Small intestine (tissue), 7 donors: ENCODE results near the gene UBN1. TPM values are rescaled to one million over a fixed set of nuclear protein-coding genes. Genes with fewer than 3 reads are reported as not detected.
"Not testable (repeated sequence)": the region's sequence is repeated elsewhere in the genome, so short reads cannot be mapped to it uniquely, and the experiment has no call there.

ENCODE experiments used
- DNase-seq, 2 donors: peaks; one replicate each; pipeline versions ENCODE4 v3.0.0 to v3.0.0-alpha.2; 2013
- FAIRE-seq: peaks from 2 replicates; lab custom pipeline; 2012; peaks lifted over from hg19 to GRCh38; lab: Jason Lieb, UNC
- H3K27ac ChIP-seq, 3 donors: one replicate each; pipeline ENCODE4 v1.5.1; 2013; ENCODE audit warnings: low read length in 2 of 3, mild to moderate bottlenecking in 2 of 3, control low read depth in 1 of 3, inconsistent platforms in 1 of 3, low read depth in 1 of 3, moderate library complexity in 1 of 3
- H3K27me3 ChIP-seq, 3 donors: one replicate each; pipeline ENCODE4 v1.6.1; 2013; ENCODE audit warnings: low read length in 3 of 3, inconsistent platforms in 1 of 3; ENCODE audit not compliant: control insufficient read depth in 3 of 3, insufficient read depth in 3 of 3
- H3K36me3 ChIP-seq, 3 donors: one replicate each; pipeline ENCODE4 v1.6.1; 2013; ENCODE audit warnings: low read length in 3 of 3, inconsistent platforms in 1 of 3, low read depth in 1 of 3, mild to moderate bottlenecking in 1 of 3, moderate library complexity in 1 of 3; ENCODE audit not compliant: control insufficient read depth in 3 of 3, insufficient read depth in 2 of 3
- H3K4me1 ChIP-seq, 3 donors: one replicate each; pipeline ENCODE4 v1.6.1; 2013; ENCODE audit warnings: low read length in 2 of 3, inconsistent platforms in 1 of 3, low read depth in 1 of 3, mild to moderate bottlenecking in 1 of 3, moderate library complexity in 1 of 3; ENCODE audit not compliant: control insufficient read depth in 3 of 3, insufficient read depth in 2 of 3
- H3K4me3 ChIP-seq, 3 donors: one replicate each; pipeline ENCODE4 v1.5.1; 2013; ENCODE audit warnings: low read length in 3 of 3, control low read depth in 1 of 3, inconsistent platforms in 1 of 3, low read depth in 1 of 3, mild to moderate bottlenecking in 1 of 3, moderate library complexity in 1 of 3
- H3K9me3 ChIP-seq, 2 donors: one replicate each; pipeline ENCODE4 v1.6.1; 2013; ENCODE audit warnings: low read depth in 1 of 2, low read length in 1 of 2; ENCODE audit not compliant: control insufficient read depth in 2 of 2, insufficient read depth in 1 of 2
- WGBS, 3 donors: extraction: QIAGEN DNeasy Blood & Tissue Kit; methylation state at CpG; one replicate each; pipeline ENCODE4 v1.1.7; 2013; 5-methylcytosine and 5-hydroxymethylcytosine counted together
- polyA plus RNA-seq, 4 donors: library from polyadenylated mRNA; stranded (reverse) in 3 of 4; unstranded in 1 of 4; fragments of 200-250 nt in 3 of 4; fragments of 120-200 nt in 1 of 4; gene quantifications; one replicate each; pipeline versions ENCODE4 v1.2.1 to v1.2.3, GENCODE V29; 2013
- donor health status: healthy with polysubstance abuse.
- donor health status: control.
- donor health status: control.
- donor health status: Bipolar disorder and iron deficiency.
- donor health status: healthy.

The UBN1 gene
- polyA plus RNA-seq, 4 donors: 12.3 to 39.8 (median 16.8) TPM

GRCh38 chr16:4895366-4895765 is 48.1 kb downstream of the UBN1 start:
- Histone ChIP-seq H3K36me3 (peaks cover 0 to 92% (median 0%) of the 10 kb centered on the region in 3 donors), H3K4me3 (no peak overlapping the region), H3K27me3 (no peaks in the 10 kb centered on the region), H3K4me1 (no peaks in the 10 kb centered on the region), H3K27ac (no peak overlapping the region), H3K9me3 (peaks cover 0 to 8% of the 10 kb centered on the region in 2 donors)
- FAIRE-seq (no peak), DNase-seq (no peak)
- WGBS, 3 donors: 85 to 92% (median 91%) methylated on average over 13 of the region's 13 CpGs

- peaks cover 0 to 92% (median 0%) of the 10 kb centered on the region in 3 donors for H3K36me3 ChIP-seq
- not testable (repeated sequence) for H3K4me3 ChIP-seq, H3K4me1 ChIP-seq, FAIRE-seq, H3K27ac ChIP-seq, H3K27me3 ChIP-seq, DNase-seq, H3K9me3 ChIP-seq
- 92 to 97% (median 95%) methylated on average over 9 of the region's 9 CpGs for WGBS, 3 donors
Observed at GRCh38 chr16:4896761-4897160, 49.5 kb downstream of the UBN1 start.

GRCh38 chr16:4897328-4897727 is 50.0 kb downstream of the UBN1 start:
- WGBS, 3 donors: 88 to 91% (median 90%) methylated on average over 7 of the region's 7 CpGs
- peaks cover 0 to 92% (median 0%) of the 10 kb centered on the region in 3 donors for H3K36me3 ChIP-seq
- H3K27ac ChIP-seq: no peak overlapping the region
- DNase-seq (no peak), FAIRE-seq (no peak)
- peaks cover 0 to 8% of the 10 kb centered on the region in 2 donors for H3K9me3 ChIP-seq
- no peaks in the 10 kb centered on the region for H3K27me3 ChIP-seq
- no peaks in the 10 kb centered on the region for H3K4me1 ChIP-seq
- no peak overlapping the region for H3K4me3 ChIP-seq

GRCh38 chr16:4898811-4899473 is 51.7 kb downstream of the UBN1 start:
- no peak for DNase-seq
- Histone ChIP-seq H3K27me3 (no peaks in the 10 kb centered on the region), H3K9me3 (peaks cover 0 to 8% of the 10 kb centered on the region in 2 donors), H3K36me3 (peaks cover 0 to 92% (median 2%) of the 10 kb centered on the region in 3 donors), H3K4me3 (no peak overlapping the region), H3K4me1 (no peaks in the 10 kb centered on the region), H3K27ac (no peak overlapping the region)
- FAIRE-seq: no peak
- WGBS, 3 donors: 92 to 96% (median 94%) methylated on average over 28 of the region's 28 CpGs

- Histone ChIP-seq H3K4me3 (no peak overlapping the region), H3K4me1 (no peaks in the 10 kb centered on the region), H3K36me3 (peaks cover 0 to 92% (median 2%) of the 10 kb centered on the region in 3 donors), H3K9me3 (peaks cover 0 to 8% of the 10 kb centered on the region in 2 donors), H3K27me3 (no peaks in the 10 kb centered on the region), H3K27ac (no peak overlapping the region)
- WGBS, 3 donors: 82 to 91% (median 85%) methylated on average over 6 of the region's 6 CpGs
- FAIRE-seq (no peak), DNase-seq (no peak)
Observed at GRCh38 chr16:4899474-4899846, 52.2 kb downstream of the UBN1 start.

GRCh38 chr16:4900036-4900435 is 52.8 kb downstream of the UBN1 start:
- Histone ChIP-seq H3K4me3 (no peak overlapping the region), H3K4me1 (no peaks in the 10 kb centered on the region), H3K36me3 (peaks cover 0 to 92% (median 2%) of the 10 kb centered on the region in 3 donors), H3K27me3 (no peaks in the 10 kb centered on the region), H3K9me3 (peaks cover 0 to 8% of the 10 kb centered on the region in 2 donors), H3K27ac (no peak overlapping the region)
- DNase-seq (no peak), FAIRE-seq (no peak)
- WGBS, 3 donors: 55 to 72% (median 66%) methylated on average over 7 to 8 of the region's 8 CpGs

GRCh38 chr16:4900750-4901149 is 53.5 kb downstream of the UBN1 start:
- DNase-seq: no peak
- H3K27me3 ChIP-seq: no peaks in the 10 kb centered on the region
- no peak for FAIRE-seq
- H3K36me3 ChIP-seq: peaks cover 0 to 90% (median 2%) of the 10 kb centered on the region in 3 donors
- no peak overlapping the region for H3K4me3 ChIP-seq
- no peak overlapping the region for H3K27ac ChIP-seq
- H3K4me1 ChIP-seq: no peaks in the 10 kb centered on the region
- WGBS, 3 donors: 86 to 91% (median 88%) methylated on average over 11 of the region's 11 CpGs
- peaks cover 0 to 8% of the 10 kb centered on the region in 2 donors for H3K9me3 ChIP-seq

- WGBS, 3 donors: 88 to 94% (median 89%) methylated on average over 11 to 13 of the region's 13 CpGs
- Histone ChIP-seq H3K27ac (no peak overlapping the region), H3K4me3 (no peak overlapping the region), H3K9me3 (peaks cover 0 to 8% of the 10 kb centered on the region in 2 donors), H3K36me3 (peaks cover 0 to 86% (median 2%) of the 10 kb centered on the region in 3 donors), H3K4me1 (no peaks in the 10 kb centered on the region), H3K27me3 (no peaks in the 10 kb centered on the region)
- no peak for FAIRE-seq
- DNase-seq: no peak
Observed at GRCh38 chr16:4902038-4902437, 54.8 kb downstream of the UBN1 start.
